Activated CD8-positive, alpha-beta memory T cell treated with anti-CD3 and anti-CD28 coated beads for 48 hours (primary cell): ENCODE data around the gene DDC.
"Not testable (repeated sequence)": the region's sequence is repeated elsewhere in the genome, so short reads cannot be mapped to it uniquely, and the experiment has no call there.

Experiments
- DNase-seq, 3 experiments: peaks; one replicate each; pipeline ENCODE4 v3.0.0-alpha.2; 2020; ENCODE audit warnings: low read depth in 2 of 3, low spot score in 2 of 3

Gene DDC

DNA sequence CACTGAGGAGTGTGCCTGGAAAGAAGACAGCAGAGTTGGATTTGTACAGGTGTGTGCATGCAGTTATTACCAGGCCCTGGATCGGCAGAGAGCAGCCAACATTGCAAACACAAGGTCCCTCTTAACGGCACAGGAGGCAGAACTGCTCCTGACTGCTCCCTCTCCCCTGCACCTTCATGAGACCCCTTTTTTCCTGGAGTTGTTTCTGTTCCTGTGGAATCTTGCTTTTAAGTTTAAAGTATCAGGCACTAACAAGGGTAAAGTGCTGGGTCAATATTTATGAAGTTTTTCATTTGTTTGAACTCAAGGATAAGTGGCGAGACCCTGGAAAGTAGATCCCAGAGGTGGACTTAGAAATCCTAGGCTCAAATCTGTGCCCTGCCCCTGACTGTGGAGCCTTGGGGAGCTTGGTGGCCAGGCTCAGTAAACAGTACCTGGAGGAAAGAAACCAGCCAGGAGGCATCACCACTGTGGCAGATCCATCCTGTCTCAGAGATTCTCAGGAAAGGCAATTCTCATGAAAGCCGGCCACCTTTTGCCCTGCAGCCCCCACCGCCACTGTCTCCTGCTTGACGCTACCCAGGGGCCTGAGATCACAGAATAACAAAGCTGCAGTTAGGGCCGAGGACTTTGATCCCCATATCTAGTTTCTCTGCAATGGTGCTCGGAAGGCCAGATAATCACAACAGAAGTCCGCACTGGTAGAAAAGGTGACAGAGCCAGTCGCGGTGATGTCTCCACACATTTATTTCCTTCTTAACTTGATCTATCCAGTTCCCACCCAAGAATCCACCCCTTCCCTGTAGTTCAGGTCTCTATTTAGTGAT is 36.7 kb downstream of the DDC start:
- DNase-seq = no peak

DNA sequence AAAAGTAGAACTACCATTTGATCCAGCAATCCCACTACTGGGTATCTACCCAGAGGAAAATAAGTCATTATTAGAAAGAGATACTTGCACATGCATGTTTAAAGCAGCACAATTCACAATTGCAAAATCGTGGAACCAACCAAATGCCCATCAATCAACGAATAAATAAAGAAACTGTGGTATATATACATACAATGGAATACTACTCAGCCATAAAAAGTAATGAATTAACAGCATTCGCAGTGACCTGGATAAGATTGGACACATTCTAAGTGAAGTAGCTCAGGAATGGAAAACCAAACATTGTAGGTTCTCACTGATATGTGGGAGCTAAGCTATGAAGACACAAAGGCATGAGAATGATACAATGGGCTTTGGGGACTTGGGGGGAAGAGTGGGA is 45.9 kb downstream of the DDC start:
- DNase-seq = not testable (repeated sequence)

DNA sequence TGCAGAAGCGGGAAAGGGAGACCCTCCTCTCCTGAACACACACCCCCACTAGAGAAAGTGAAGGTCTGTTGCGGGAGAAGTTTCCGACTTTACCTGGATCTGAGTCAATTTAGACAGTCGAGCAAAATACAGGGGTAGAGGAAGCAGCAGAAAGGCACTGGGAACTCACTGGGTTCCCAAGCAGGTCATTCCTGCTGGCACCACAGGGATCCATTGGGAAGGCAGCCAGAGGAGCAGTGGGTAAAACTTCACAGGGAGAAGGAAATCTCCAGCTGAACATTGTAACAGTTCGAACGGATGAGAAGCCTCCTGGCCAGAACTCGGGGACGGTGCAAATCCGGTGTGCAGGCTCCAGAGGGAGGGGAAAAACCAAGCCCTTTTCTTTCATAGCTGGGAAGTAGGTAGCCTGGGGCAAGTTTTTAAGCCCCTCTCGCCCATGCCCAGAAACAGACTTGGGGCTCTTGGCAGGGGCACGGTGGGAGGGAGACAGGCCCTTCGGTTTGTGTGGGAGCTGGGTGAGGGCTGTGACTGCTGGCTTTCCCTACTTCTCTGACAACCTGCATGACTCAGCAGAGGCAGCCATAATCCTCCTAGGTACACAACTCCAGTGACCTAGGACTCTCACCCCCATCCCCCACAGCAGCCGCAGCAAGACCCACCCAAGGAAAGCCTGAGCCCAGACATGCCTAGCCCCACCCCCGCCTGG is 51.9 kb downstream of the DDC start:
- DNase-seq = no peak

DNA sequence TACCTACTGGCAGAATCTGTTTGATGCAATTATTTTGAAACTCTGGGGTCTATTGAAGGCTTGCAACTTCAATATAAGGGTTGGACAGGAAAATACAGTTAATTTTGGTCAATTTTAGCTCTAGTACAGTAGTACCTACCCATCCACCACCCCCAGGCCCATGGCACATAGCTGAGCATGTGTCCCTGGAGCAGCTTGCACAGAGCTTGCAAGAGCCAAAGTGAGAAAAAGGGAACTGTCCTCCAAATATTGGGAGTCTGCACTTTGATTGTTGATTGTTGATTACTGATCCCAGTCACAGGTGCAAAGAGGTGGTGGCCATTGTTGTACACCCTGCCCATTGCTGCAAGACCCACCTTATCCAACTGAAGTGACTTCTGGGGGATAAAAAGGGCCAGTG is 52.8 kb downstream of the DDC start:
- DNase-seq = no peak

DNA sequence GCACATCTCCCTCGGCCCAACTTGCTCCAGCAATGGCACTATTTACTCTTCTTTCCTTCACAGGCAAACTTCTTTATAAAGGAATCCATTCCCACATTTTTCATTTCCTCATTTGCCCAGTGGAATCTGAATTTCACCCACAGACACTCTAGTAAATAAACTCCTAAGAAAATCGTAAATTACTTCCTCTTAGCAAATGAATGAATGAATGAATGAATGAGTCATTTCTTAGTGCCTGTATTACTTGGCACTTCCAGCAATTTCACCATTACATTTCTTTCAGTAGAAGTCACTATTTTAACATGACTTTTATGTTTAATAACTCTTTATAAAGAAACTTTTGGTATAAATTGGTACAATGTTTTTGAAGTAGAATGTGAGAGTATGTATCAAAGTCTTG is 55.7 kb downstream of the DDC start:
- no peak for DNase-seq

DNA sequence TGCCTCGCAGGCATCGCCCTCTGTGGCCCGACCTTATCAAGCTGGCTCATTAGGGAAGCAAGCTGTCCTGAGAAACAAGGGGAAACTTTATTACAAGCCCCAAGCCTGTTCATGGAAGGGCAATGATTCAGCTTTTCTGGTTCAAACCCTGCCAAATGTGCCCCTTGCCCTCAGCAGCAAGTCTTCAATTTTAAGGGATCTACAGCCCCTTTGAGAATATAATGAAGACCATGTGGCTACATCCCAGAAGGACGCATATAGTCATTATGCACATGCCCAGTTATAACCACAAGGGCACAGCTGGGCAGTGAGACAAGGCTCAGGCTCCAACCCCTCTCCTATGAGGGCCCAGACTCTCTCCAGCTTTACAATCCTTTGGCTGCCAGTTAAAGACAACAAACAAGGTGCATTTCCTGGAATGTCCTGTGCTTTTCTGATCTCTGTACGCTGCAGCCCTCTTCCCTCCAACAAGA is 56.7 kb downstream of the DDC start:
- no peak for DNase-seq

DNA sequence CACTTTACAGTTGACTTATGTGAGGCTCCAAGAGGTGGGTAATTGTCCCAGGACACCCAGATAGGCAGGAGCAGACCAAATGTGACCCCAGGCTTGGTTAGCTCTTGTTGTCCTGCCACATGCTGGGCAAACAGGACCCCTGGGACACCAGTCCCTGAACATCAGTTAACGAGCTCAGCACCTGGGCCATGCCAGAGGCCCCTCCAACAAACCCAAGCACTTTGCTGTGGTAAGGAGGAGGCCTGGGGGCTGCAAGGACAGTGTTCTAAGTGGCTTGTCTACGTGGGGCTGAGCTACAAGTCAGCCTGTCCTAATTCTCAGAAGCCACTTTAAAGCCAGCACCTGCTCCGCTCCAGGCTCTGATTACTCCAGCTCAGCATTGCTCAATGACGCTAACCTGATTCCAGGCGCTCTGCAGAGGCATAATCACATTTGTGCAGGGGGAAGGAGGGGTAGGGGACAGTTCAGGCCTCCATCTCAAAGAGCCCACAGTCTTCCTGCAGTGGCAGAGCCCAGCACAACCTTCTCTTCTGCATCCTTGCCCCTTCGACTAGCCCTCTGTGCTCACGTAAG is 57.2 kb downstream of the DDC start:
- no peak for DNase-seq

DNA sequence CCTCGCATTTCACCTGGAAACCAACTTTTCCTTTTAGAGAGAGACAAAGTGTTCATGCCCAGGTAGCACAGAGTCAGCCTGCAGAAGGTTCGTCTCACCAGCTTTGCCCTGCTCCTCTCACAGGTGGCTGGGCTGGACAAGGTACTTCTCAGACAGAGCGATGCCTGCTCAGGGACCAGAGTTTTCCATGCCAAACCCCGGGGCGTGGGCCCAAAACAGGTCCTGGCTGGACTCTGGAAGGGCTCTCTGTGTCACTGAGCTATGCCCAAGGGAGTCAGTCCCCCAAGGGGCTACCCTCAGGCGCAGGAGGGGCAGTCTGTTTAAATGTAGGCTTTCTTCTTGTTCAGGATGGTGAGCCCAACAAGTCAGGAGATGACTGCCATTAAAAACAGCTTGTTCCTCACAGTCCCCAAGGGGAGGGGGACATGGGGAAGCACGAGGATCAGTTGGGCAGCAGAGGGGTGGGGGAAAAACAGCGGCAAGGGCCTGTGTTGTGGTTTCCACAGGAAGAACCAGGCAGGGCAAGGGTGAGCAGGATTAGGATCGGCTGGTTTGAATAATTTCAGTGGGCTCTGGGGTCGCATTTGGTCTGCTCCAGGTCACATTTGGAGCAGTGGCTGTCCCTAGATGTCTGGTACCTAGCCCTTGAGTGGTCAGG is 59.5 kb downstream of the DDC start:
- no peak for DNase-seq

DNA sequence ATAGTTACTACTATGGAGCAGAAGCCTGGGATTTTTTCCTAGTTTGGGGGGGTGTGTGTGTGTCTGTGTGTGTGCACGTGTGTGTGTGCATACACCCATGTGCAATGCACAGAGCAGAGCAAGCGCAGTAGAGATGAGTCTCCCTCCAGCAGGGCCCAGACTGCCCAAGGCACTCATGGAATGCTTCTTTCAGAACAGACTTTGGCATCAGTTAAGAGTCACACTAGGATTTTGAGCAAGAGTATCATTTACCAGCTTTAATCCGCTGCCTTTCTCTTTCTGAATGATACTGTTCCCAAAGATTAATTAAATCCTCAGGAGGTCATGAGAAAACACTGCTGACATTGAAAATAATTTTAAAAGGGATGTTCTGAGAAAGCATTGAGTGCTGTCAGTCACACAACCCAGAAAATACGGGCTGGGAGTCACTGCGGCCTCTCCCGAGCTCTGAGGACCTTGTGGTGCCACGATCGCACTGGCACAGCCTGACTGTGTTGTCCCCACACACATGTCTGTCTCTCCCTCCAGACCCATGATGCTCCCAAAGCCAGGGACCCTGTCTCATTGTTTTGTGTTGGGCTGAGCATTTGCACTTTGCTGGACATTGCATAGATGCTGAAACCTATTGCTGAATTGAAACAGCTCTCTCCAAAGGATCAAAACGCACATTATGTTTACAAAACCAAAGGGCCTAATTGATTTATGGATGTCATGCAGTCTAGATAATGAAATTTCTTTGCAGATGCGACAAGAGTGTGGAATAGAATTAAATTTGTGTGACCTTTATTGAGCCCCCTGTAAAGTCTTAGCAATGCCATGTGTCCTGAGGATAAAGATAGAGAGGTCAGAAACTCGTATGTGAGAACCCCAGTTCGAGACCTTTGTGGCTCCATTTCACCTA is 60.3 kb downstream of the DDC start:
- no peak for DNase-seq

DNA sequence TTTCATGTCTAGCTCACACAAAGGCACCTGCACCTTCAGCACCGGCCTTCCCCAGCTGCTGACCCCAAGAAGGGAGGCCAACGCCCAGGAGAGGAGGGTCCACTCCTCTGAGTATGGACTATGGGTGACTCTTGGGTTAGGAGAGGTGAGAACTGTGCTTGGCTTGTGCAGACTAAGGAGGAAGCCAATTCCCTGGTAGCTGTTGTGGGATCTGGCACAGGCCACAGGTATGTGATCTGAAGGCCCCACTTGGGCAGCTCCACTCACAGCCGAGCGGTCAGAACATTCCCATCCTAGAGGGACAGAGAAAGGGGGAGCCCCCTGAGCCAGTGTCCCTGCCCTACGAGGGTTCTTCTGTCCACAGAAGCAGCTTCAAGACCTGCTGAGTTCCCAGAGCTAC is 62.3 kb downstream of the DDC start:
- no peak for DNase-seq

DNA sequence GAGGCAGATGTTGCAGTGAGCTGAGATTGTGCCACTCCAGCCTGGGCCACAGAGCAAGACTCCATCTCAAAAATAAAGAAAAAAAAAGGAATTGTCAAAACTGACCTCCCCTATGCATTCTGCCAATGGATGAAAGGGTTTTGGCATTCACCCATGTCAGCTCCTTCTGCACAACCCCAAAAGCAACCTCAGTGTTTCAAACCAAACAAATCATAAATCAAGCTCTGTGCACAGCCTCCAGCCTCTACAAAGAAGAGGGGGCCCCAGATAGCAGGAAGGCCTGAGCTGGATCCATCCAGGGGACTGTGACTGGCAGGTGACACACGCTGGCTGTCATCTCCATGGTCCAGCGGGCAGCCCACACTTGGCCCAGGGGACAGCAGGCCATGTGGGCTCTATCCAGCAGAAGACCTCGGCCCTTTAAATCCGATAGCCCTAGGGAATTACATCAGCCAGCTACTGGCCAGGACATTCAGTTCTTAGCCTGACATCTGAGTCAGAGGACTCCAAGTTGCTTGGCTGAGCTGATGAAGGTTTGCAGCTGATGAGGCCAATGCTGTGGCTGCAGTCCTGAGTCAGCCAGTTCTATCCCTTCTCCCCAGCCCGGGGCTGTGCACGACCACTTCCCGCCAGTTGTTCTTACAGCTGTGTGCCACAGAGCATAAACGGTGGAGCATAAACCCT is 63.1 kb downstream of the DDC start:
- DNase-seq = no peak

DNA sequence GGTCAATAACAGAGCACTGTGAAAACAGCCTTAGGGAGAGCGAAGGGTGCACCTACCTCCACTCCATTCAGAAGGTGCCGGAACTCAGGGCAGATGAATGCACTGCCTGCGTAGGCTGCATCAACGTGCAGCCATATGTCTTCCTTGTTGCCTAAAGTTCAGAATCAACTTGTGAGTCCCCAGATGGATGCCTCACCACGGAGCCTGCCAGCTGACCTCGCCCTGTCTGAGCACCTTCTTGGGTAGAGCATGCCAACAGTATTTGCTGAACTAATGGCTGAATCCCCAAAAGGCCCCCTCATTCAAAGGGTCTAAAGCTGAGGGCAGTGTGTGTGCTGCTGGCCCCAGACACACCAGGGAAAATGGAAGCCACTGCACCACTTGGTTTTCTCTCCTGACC is 66.1 kb downstream of the DDC start:
- DNase-seq = no peak

DNA sequence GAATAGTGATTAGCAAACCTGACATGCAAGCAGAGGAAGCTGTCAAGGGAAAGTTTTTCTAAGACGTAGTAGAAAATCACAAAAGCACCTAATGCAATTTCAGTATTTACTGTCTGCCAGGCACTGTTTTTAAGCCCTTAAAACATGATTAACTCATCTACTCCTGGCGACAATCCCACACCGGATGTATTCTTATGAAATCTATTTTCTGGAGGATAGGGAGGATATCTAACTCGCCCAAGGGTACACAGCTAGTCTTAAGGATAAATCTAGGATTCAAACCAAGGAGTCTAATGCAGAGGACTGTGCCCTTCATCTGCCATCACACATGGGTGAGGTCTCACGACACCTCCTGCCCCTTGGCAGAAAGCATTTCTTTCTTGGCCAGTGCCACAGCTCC is 67.2 kb downstream of the DDC start:
- no peak for DNase-seq

DNA sequence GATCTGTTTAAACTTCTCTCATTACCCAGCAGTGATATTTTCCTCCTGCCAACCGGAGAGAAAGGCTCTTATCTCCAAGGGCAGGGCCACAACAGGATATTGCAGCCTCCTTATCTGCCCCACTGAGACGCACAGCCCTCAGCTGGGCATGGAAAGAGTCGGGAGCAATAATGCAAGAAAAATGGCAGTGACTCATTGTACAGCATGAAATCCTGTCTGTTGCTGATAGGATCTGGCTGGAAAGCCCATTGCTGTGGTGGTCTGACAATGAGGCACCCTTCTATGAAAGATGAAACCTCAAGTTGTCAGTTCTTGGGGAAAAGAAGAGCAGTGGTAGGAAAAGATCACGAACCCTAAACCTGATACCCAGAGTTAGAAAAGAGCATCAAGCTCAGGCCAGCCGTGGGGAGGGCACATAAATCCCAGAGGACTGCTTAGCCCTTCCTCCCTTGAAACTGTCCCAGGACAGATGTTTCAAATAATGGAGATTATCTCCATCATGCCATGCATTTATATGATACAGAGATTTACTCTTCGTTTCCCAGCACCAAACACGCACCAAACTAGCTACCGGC is 68.0 kb downstream of the DDC start:
- DNase-seq = no peak

DNA sequence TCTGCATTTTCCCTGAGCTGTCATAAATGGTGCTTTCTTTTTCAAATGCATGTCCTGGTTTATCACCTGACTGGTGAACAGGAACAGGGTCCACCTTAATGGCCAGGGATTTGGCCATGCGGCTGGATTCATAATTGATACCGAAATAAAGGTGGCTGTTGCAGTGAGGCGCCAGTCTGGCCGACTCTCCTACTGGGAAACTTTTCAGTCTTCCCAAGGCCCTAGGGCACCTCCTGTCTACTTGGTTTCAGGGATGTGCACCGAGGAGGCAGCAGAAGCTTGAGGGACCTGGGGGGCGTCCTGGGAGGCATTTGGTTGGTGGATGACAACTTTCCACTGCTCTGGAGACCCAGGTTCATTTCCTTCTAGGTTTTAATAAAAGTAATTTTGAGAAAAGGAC is 68.6 kb downstream of the DDC start:
- no peak for DNase-seq

DNA sequence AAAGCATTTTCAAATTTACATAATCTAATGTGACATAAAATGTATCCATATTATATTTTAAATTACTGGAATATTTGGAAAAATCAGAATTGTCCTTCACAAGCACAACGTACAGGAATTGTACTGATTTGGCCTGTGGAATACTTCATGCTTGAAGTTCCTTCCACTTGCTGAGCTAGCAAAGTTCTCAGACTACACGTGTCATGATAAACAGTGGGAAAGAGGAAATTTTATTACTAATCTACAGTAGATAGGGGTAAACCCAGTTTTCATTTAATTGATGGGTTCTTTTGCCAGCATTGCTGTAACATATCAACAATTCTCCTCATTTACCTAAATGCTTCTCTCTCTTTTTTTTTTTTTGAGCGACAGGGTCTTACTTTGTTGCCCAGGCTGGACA is 69.5 kb downstream of the DDC start:
- no peak for DNase-seq

DNA sequence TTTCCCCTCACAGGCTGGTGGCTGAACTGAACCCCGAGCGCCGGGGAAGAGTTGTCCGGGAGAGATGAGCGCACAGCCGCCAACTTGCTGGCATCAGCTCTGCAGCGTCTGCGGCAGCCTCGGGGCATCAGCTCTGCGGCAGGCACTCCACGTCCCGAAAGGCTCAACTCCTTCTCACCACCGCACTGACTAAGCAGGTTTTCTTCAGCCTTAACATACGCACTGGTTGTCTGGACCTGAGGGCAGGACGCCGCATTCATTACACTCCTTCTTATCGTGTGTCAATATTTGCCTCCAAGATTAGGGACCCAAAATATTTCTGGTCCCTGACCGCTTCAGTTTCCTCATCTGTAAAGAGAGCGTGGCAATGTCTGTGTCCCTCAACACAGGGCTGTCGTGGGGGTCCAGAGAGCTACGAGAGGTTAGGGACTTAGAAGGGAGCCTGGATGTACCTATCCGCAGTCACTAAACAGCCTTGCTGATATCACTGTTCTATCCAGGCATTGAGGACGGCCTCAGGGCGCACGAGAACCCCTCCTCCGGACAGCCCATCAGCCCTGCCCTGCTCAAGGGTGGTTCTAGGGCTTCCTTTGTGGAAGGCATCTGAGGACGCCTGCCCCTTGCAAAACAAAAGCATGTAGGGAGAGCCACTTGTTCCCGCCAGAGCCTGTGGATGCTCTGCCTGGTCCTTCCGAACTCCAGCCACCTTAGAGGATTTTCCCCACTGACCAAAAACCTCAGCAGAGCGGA is 72.3 kb downstream of the DDC start:
- no peak for DNase-seq

DNA sequence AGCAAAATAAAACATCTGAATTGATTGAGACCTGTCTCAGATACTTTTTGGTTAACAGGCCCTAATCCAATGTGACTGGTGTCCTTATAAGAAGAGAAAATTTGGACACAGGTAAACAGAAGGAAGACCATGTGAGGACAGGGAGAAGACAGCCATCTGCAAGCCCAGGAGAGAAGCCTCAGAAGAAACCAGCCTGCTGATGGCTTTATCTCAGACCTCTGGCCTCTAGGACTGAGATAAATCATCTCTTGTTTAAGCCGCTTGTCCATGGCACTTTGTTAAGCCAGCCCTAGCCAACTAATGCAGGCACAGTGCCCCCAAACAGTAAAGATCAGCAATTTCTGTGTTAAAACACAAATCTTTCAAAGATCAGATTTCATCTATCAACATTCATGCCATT is 73.3 kb downstream of the DDC start:
- DNase-seq = no peak

DNA sequence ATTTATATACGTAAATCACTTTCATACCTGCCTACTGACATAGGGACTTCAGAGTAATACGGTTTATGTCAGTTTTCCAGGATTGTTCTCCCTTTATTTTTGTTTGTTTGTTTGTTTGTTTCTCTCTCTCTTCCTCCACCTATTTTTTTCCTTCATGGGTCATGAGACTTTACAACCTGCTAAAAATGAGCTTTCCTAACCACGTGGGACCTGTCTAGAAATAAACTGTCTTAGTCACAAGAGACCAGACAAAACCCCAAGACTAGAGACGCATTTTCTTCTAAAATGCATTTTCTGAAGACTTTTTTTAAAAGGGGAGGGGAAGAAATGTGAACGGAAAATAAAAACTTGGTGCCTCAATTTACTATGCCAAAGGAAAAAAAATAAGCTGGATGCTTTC is 74.0 kb downstream of the DDC start:
- DNase-seq = no peak
